Stimulated activated CD4-positive, alpha-beta T cell treated with anti-CD3 and anti-CD28 coated beads, Interleukin-2, amount 100 ng/mL, for 4 hours (primary cell): Measurements from ENCODE around the gene NDUFS7.
"Not testable (repeated sequence)": the region's sequence is repeated elsewhere in the genome, so short reads cannot be mapped to it uniquely, and the experiment has no call there.

Experiments
- DNase-seq: peaks from one replicate; pipeline ENCODE4 v3.0.0-alpha.2; 2020; ENCODE audit warnings: low read depth

Gene NDUFS7

GRCh38 chr19:1434040-1434366 is 50.3 kb downstream of the NDUFS7 start:
- no peak for DNase-seq

GRCh38 chr19:1434577-1435060 is 50.9 kb downstream of the NDUFS7 start:
- DNase-seq, result no peak

- DNase-seq, result no peak
Measured at GRCh38 chr19:1435378-1435989, 51.8 kb downstream of the NDUFS7 start.

GRCh38 chr19:1437609-1438008 is 53.9 kb downstream of the NDUFS7 start:
- no peak for DNase-seq

- peak; percentile 92 for DNase-seq
Measured at GRCh38 chr19:1438035-1438932, 54.6 kb downstream of the NDUFS7 start, which contains the start of gene RPS15. TSS of gene RPS15 (plus strand) at chr19:1438396. CDS start at chr19:1438426, 30 bp downstream.

GRCh38 chr19:1438933-1439354 is 55.2 kb downstream of the NDUFS7 start:
- no peak for DNase-seq

- DNase-seq, result not testable (repeated sequence)
Measured at GRCh38 chr19:1439525-1440417, 56.1 kb downstream of the NDUFS7 start.

- DNase-seq, result no peak
Measured at GRCh38 chr19:1440418-1440801, 56.7 kb downstream of the NDUFS7 start.

- DNase-seq, result no peak
Measured at GRCh38 chr19:1441022-1441426, 57.3 kb downstream of the NDUFS7 start.

GRCh38 chr19:1441677-1442438 is 58.2 kb downstream of the NDUFS7 start:
- DNase-seq, result no peak
